ENCODE results near the gene INTS11. TPM values are rescaled to one million over a fixed set of nuclear protein-coding genes. Genes with fewer than 3 reads are reported as not detected.
A peak's percentile ranks its signal among the peaks of the same experiment; 100 is the strongest.

Gene INTS11
- total RNA-seq, 3 donors from 2014 or later = 68.6 to 125 (median 119) TPM

DNA sequence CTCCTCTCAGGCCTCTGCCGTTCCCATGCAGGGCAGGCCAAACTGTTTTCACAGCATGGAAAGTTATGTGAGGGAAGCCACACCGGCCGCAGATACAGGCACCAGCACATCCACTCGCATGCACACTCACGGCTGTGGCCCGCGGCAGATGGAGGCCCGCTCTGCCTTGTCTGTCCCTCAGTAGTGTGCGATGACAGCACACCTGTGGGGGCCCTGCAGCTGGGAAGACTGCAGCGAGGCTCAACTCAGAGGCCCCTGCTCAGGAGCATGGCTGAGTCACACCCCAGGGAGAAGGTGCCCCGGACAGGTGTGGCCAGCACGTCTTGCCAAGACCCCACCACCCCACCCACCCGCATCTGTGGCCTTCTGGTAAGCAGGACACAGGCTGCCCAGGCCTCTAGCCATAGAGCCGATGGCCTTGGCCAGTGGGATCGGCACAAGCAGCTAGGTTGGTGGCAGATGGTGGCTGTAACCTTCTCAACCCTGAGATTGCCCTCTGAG is 49.5 kb downstream of the INTS11 start:
- no peak for DNase-seq (ENCODE audit: low spot score in 2 of 2)
- peaks cover 13 to 22% of the 10 kb centered on the region in 2 donors for H3K4me1 ChIP-seq
- no peak overlapping the region for H3K27ac ChIP-seq
- H3K4me3 ChIP-seq = peak overlapping the region in 2 of 3 donors; percentile 75 to 88
- no peaks in the 10 kb centered on the region for H3K36me3 ChIP-seq
- H3K27me3 ChIP-seq = no peaks in the 10 kb centered on the region
- TF ChIP-seq CTCF (IDR thresholded peaks at IDR 0.05) (no peak), POLR2AphosphoS5 (IDR thresholded peaks at IDR 0.05) (no peak), POLR2A (IDR thresholded peaks at IDR 0.05) (no peak)
- H3K9me3 ChIP-seq = no peaks in the 10 kb centered on the region
- intact Hi-C loops (cut with DNase I; ENCODE audit: low total_unique reads) = no loop called here

DNA sequence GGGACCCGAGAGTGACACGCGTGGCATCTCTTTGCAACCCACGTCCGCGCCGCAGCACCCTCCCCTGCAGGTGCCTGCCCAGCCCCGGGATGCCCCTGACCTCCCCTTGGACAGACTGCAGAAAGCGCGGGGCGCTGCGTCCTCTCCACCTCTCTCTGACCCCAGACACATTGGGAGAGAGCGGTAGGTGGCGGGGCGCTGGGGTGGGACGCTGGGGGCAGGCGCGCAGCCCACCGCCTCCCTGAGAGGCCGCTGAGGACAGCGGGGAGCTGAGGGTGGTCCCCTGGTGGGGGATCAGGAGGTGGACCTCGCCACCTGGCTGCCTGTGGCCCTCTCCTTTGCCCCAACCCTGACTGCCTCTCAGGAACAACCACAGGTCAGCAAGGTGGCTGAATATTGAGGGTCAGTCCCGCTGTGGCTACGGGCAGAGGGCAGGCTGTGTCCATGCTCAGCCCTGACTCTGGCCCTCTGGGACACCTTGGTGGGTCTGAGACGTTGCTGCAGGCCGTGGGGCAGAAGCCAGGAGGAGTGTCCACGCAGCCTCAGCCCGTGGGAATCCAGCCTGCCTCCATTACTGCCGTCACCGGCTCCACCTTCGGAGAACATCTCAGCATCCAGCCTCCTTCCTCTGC is 50.0 kb downstream of the INTS11 start:
- TF ChIP-seq POLR2AphosphoS5 (IDR thresholded peaks at IDR 0.05) (no peak), POLR2A (IDR thresholded peaks at IDR 0.05) (no peak), CTCF (IDR thresholded peaks at IDR 0.05) (no peak)
- no peak for DNase-seq (ENCODE audit: low spot score in 2 of 2)
- H3K36me3 ChIP-seq = no peaks in the 10 kb centered on the region
- peak overlapping the region; percentile 71 to 88 (median 75) for H3K4me3 ChIP-seq
- no peaks in the 10 kb centered on the region for H3K27me3 ChIP-seq
- H3K4me1 ChIP-seq = peaks cover 13 to 22% of the 10 kb centered on the region in 2 donors
- intact Hi-C loops (cut with DNase I; ENCODE audit: low total_unique reads) = no loop called here
- H3K9me3 ChIP-seq = no peaks in the 10 kb centered on the region
- H3K27ac ChIP-seq = peak overlapping the region; percentile 81 to 84

DNA sequence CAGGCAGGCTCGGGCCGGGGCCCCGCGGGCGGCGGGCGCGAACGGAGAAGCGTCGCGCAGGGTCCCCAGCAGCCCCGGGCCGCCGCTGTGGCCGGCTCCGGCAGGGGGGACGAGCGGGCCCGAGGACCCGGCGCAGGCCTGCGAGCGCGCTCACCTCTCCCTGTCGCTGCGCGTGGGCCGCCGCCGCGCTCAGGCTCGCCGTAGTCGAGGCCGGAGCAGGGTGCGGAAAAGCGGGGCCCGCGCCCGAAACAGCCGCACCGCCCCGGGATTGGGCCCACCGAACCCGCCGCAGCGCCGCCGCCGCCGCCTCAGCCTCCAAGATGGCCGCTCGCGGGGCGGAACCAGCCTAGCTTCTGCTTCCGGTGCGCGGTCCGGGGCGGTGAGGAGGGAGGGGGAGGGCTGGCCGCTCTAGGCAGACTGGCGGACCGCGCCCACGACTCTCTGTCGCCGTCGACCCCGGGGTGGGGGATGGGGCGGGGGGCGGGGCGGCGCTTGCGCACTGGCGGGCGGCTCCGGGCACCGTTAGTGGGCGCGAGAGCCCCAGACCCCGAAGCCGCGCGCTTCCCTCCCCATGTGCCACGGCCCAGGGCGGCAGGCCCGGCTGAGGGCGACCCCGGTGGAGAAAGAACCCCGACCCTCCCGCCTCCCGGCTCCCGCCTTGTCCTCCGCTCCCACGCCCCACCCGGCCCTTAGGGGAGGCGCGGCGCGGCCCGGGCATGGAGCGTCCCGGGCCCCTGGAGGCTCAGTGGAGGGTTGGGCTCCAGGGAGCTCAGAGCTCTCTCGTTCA is 50.8 kb downstream of the INTS11 start, which contains the start of gene UBE2J2:
TSS of gene UBE2J2 (minus strand) at position 343 of the 787 bp plus-strand sequence. CDS start 5,862 bp downstream, outside the sequence.
- Histone ChIP-seq H3K27me3 (no peaks in the 10 kb centered on the region), H3K36me3 (no peaks in the 10 kb centered on the region), H3K9me3 (no peaks in the 10 kb centered on the region), H3K4me3 (peak within 1 kb of the TSS; percentile 71 to 88 (median 75)), H3K27ac (peak within 1 kb of the TSS; percentile 81 to 84), H3K4me1 (peaks cover 13 to 22% of the 10 kb centered on the region in 2 donors)
- no peak for TF ChIP-seq CTCF (IDR thresholded peaks at IDR 0.05)
- peak; percentile 48 to 81 (median 69) for TF ChIP-seq POLR2AphosphoS5 (IDR thresholded peaks at IDR 0.05)
- TF ChIP-seq POLR2A (IDR thresholded peaks at IDR 0.05) = no peak
- intact Hi-C loops (cut with DNase I; ENCODE audit: low total_unique reads) = no loop called here
- peak; percentile 91 to 94 for DNase-seq (ENCODE audit: low spot score in 2 of 2)

DNA sequence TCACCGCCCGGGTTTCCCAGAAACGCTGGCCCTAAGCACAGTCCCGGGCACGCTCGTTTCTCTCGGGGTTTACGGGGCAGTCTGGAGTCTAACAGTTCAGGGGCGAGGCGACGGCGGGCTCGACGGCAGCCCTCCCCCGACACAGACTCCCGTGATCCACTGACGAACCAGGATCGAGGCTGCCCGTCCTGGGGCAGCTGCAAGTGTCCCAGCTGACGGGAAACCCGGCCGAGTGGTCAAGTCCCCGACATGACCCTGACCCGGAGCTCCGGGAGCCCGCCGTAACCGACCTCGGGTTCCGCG is 51.3 kb downstream of the INTS11 start:
- no peak for DNase-seq (ENCODE audit: low spot score in 2 of 2)
- Histone ChIP-seq H3K36me3 (no peaks in the 10 kb centered on the region), H3K4me3 (peak overlapping the region; percentile 71 to 88 (median 75)), H3K27me3 (no peaks in the 10 kb centered on the region), H3K4me1 (peaks cover 13 to 22% of the 10 kb centered on the region in 2 donors), H3K27ac (peak overlapping the region; percentile 81 to 84), H3K9me3 (no peaks in the 10 kb centered on the region)
- TF ChIP-seq POLR2A (IDR thresholded peaks at IDR 0.05) = no peak
- TF ChIP-seq CTCF (IDR thresholded peaks at IDR 0.05) = no peak
- no peak for TF ChIP-seq POLR2AphosphoS5 (IDR thresholded peaks at IDR 0.05)
- intact Hi-C loops (cut with DNase I; ENCODE audit: low total_unique reads) = no loop called here

All from breast epithelium (tissue), 4 donors.